Mononuclear cell (primary cell): ENCODE results near the gene FUT4. TPM values are rescaled to one million over a fixed set of nuclear protein-coding genes. Genes with fewer than 3 reads are reported as not detected.

Experiments
- H3K27me3 ChIP-seq: 2 replicates; pipeline ENCODE4 v1.6.0; 2011; ENCODE audit warnings: low read length, control low read depth; ENCODE audit not compliant: insufficient read depth
- H3K4me1 ChIP-seq: 2 replicates; pipeline ENCODE4 v1.5.1; 2011; ENCODE audit warnings: mild to moderate bottlenecking, low read length, control low read depth; ENCODE audit not compliant: insufficient read depth
- H3K4me3 ChIP-seq: 2 replicates; pipeline ENCODE4 v1.5.1; 2011; ENCODE audit warnings: mild to moderate bottlenecking, low read length, moderate library complexity
- H3K9me3 ChIP-seq: 2 replicates; pipeline ENCODE4 v1.5.1; 2011; ENCODE audit warnings: low read depth, mild to moderate bottlenecking, control low read depth, low read length
- total RNA-seq: library from RNA; depleted of rRNA; stranded (reverse); fragments of >200 nt; gene quantifications from one replicate; pipeline ENCODE4 v1.2.3, GENCODE V29; 2012

Gene FUT4
- total RNA-seq, 1 donor: 16.2 TPM

- no peaks in the 10 kb centered on the region for H3K9me3 ChIP-seq
- no peaks in the 10 kb centered on the region for H3K4me1 ChIP-seq
- H3K4me3 ChIP-seq: no peak overlapping the region
- H3K27me3 ChIP-seq: no peaks in the 10 kb centered on the region
Observed at GRCh38 chr11:94593030-94593429, 49.3 kb downstream of the FUT4 start.

GRCh38 chr11:94595076-94595475 lies 51.4 kb downstream of the FUT4 start:
- no peak overlapping the region for H3K4me3 ChIP-seq
- no peaks in the 10 kb centered on the region for H3K27me3 ChIP-seq
- no peaks in the 10 kb centered on the region for H3K9me3 ChIP-seq
- no peaks in the 10 kb centered on the region for H3K4me1 ChIP-seq

- Histone ChIP-seq H3K4me1 (peaks cover 3% of the 10 kb centered on the region), H3K9me3 (no peaks in the 10 kb centered on the region), H3K27me3 (no peaks in the 10 kb centered on the region), H3K4me3 (no peak overlapping the region)
Observed at GRCh38 chr11:94597896-94598295, 54.2 kb downstream of the FUT4 start.

Other genes starting within 250 kb of the FUT4 start
- gene IZUMO1R, start 239.3 kb upstream of the FUT4 start, total RNA-seq: not detected
- 0.10 TPM for gene GPR83, start 142.5 kb upstream of the FUT4 start, total RNA-seq
- gene MRE11, start 50.1 kb upstream of the FUT4 start, total RNA-seq: 13.4 TPM
- 96.1 TPM for gene ANKRD49, start 49.9 kb upstream of the FUT4 start, total RNA-seq
- gene C11orf97, start 31.5 kb upstream of the FUT4 start, total RNA-seq: not detected
- 5.2 TPM for gene PIWIL4, start 23.4 kb downstream of the FUT4 start, total RNA-seq
- gene AMOTL1, start 224.4 kb downstream of the FUT4 start, total RNA-seq: 0.94 TPM